ENCODE data around the gene ARHGAP24. TPM values are rescaled to one million over a fixed set of nuclear protein-coding genes. Genes with fewer than 3 reads are reported as not detected.

Gene ARHGAP24
- total RNA-seq, 1 experiment from 2014 or later = 2.1 TPM

GRCh38 chr4:86011117-86011516 lies 536.2 kb downstream of the ARHGAP24 start (continued):
- TF ChIP-seq ZSCAN18 (CRISPR knock-in tag; IDR thresholded peaks at IDR 0.05) (no peak), E2F1 (CRISPR knock-in tag; IDR thresholded peaks at IDR 0.05) (no peak), ERG (CRISPR knock-in tag; IDR thresholded peaks at IDR 0.05) (no peak), FOXP4 (CRISPR knock-in tag; IDR thresholded peaks at IDR 0.05) (no peak), ZNF532 (CRISPR knock-in tag; IDR thresholded peaks at IDR 0.05; ENCODE audit: borderline replicate concordance) (no peak), MLX (CRISPR knock-in tag; IDR thresholded peaks at IDR 0.05) (no peak), NR3C1 (CRISPR knock-in tag; conservative IDR thresholded peaks at IDR 0.05; ENCODE audit: low read depth) (no peak), ATF3 (CRISPR knock-in tag; conservative IDR thresholded peaks at IDR 0.05) (no peak)

GRCh38 chr4:86013621-86014020 lies 538.7 kb downstream of the ARHGAP24 start:
- ChIA-PET POLR2A (no interaction called here), CTCF (no interaction called here)
- no peak overlapping the region for H3K4me3 Mint-ChIP-seq
- peaks cover 12% of the 10 kb centered on the region for H3K4me1 Mint-ChIP-seq
- H3K36me3 Mint-ChIP-seq = no peaks in the 10 kb centered on the region
- ATAC-seq (no peak), DNase-seq (ENCODE audit: low spot score) (no peak)
- H3K27ac Mint-ChIP-seq = no peak overlapping the region
- H3K9me3 Mint-ChIP-seq = no peaks in the 10 kb centered on the region
- no peaks in the 10 kb centered on the region for H3K27me3 Mint-ChIP-seq (ENCODE audit: low read depth)
- no peak for TF ChIP-seq E2F1 (CRISPR knock-in tag; IDR thresholded peaks at IDR 0.05)
- TF ChIP-seq CDX4 (CRISPR knock-in tag; IDR thresholded peaks at IDR 0.05; ENCODE audit: borderline replicate concordance) = no peak
- TF ChIP-seq NR1H2 (CRISPR knock-in tag; IDR thresholded peaks at IDR 0.05) = no peak
- TF ChIP-seq ZNF532 (CRISPR knock-in tag; IDR thresholded peaks at IDR 0.05; ENCODE audit: borderline replicate concordance) = no peak
- no peak for TF ChIP-seq ZNF121 (CRISPR knock-in tag; IDR thresholded peaks at IDR 0.05)
- TF ChIP-seq ZNF425 (CRISPR knock-in tag; conservative IDR thresholded peaks at IDR 0.05) = no peak
